H1 (cell line): ENCODE measurements around the gene APAF1. TPM values are rescaled to one million over a fixed set of nuclear protein-coding genes. Genes with fewer than 3 reads are reported as not detected.

Source experiments
- CTCF ChIA-PET: fragments of 300-600 bp; sonication (Branson Sonifier 250); formaldehyde crosslinking; loops from one replicate; lab custom pipeline; 2021; ENCODE audit not compliant: partially characterized antibody; lab: Charles Lee
- POLR2A ChIA-PET: fragments of 300-600 bp; sonication (Branson Sonifier 250); formaldehyde crosslinking; loops from one replicate; lab custom pipeline; 2021; ENCODE audit warnings: inconsistent platforms; ENCODE audit not compliant: partially characterized antibody; lab: Charles Lee
- DNase-seq, 2 experiments: peaks; one replicate each; pipeline versions ENCODE4 v3.0.0 to v3.0.0-alpha.2; 2010 to 2022; ENCODE audit warnings: low spot score in 2 of 2, low read depth in 1 of 2, mixed read lengths in 1 of 2
- FAIRE-seq: peaks from 2 replicates; lab custom pipeline; 2011; peaks lifted over from hg19 to GRCh38; lab: Jason Lieb, UNC
- H2AFZ ChIP-seq: 2 replicates; pipeline ENCODE4 v1.8.1; 2012; ENCODE audit warnings: low read length, inconsistent platforms
- H2AK5ac ChIP-seq: 2 replicates; pipeline ENCODE4 v1.6.1; 2013; ENCODE audit warnings: low read depth, low read length
- H2BK120ac ChIP-seq: replicated peaks from 2 replicates; pipeline ENCODE3; 2013; ENCODE audit warnings: low read depth, low read length, inconsistent platforms
- H2BK12ac ChIP-seq: 2 replicates; pipeline ENCODE4 v1.6.1; 2013; ENCODE audit warnings: low read depth, low read length
- H2BK15ac ChIP-seq: 2 replicates; pipeline ENCODE4 v1.6.1; 2013; ENCODE audit warnings: low read length
- H2BK20ac ChIP-seq: 2 replicates; pipeline ENCODE4 v1.6.1; 2013; ENCODE audit warnings: low read length
- H2BK5ac ChIP-seq: 2 replicates; pipeline ENCODE4 v1.6.1; 2013; ENCODE audit warnings: low read depth, low read length
- H3K14ac ChIP-seq: 2 replicates; pipeline ENCODE4 v1.6.1; 2013; ENCODE audit warnings: inconsistent platforms; ENCODE audit not compliant: insufficient read length
- H3K18ac ChIP-seq: 2 replicates; pipeline ENCODE4 v1.6.1; 2013; ENCODE audit warnings: low read length; ENCODE audit errors: extremely low read depth
- H3K23ac ChIP-seq: 2 replicates; pipeline ENCODE4 v1.6.1; 2013; ENCODE audit warnings: inconsistent platforms; ENCODE audit not compliant: insufficient read length
- H3K23me2 ChIP-seq: 2 replicates; pipeline ENCODE4 v1.6.1; 2013; ENCODE audit warnings: low read depth, low read length
- H3K27ac ChIP-seq: 2 replicates; pipeline ENCODE4 v1.6.1; 2011; ENCODE audit warnings: low read depth, low read length, inconsistent platforms
- H3K27me3 ChIP-seq, 4 experiments: replicated peaks in 1 of 4; 1 replicate in 1 of 4; 2 replicates in 3 of 4; pipeline versions ENCODE4 v1.6.1 to v1.8.1; 2011 to 2013; ENCODE audit warnings: low read length in 3 of 4, mild to moderate bottlenecking in 3 of 4, inconsistent platforms in 2 of 4, mixed read lengths in 2 of 4, moderate library complexity in 1 of 4; ENCODE audit not compliant: control insufficient read depth in 3 of 4, insufficient read depth in 3 of 4; ENCODE audit errors: extremely low read depth in 1 of 4
- H3K36me3 ChIP-seq, 4 experiments: 2 replicates each; pipeline versions ENCODE4 v1.6.1 to v1.8.1; 2011 to 2013; ENCODE audit warnings: mild to moderate bottlenecking in 4 of 4, low read length in 3 of 4, moderate library complexity in 2 of 4, control low read depth in 1 of 4, inconsistent platforms in 1 of 4; ENCODE audit not compliant: insufficient read depth in 4 of 4, control insufficient read depth in 2 of 4
- H3K4ac ChIP-seq: replicated peaks from 2 replicates; pipeline ENCODE3; 2013; ENCODE audit warnings: low read length, low read depth, mixed read lengths, inconsistent platforms; ENCODE audit not compliant: insufficient read length
- H3K4me1 ChIP-seq, 4 experiments: replicated peaks in 1 of 4; 1 replicate in 1 of 4; 2 replicates in 3 of 4; pipeline versions ENCODE4 v1.6.1 to v1.8.1; 2011 to 2013; ENCODE audit warnings: low read length in 3 of 4, inconsistent platforms in 2 of 4, mixed read lengths in 1 of 4; ENCODE audit not compliant: insufficient read depth in 4 of 4, control insufficient read depth in 3 of 4
- H3K4me2 ChIP-seq, 2 experiments: 2 replicates each; pipeline versions ENCODE4 v1.6.1 to v1.8.1; 2011 to 2013; ENCODE audit warnings: low read depth in 2 of 2, low read length in 2 of 2, control low read depth in 1 of 2, inconsistent platforms in 1 of 2, mild to moderate bottlenecking in 1 of 2; ENCODE audit not compliant: insufficient read depth in 1 of 2
- H3K4me3 ChIP-seq, 4 experiments: fragments of 200-600, 300-600 bp in 1 of 4; sonication (generic), shearing (Covaris generic), sonication (Bioruptor Twin) in 1 of 4; 2 replicates each; pipeline versions ENCODE4 v1.5.1 to v1.8.1; 2011 to 2016; ENCODE audit warnings: low read length in 4 of 4, low read depth in 3 of 4, control low read depth in 2 of 4, inconsistent platforms in 2 of 4, mild to moderate bottlenecking in 2 of 4, mixed read lengths in 1 of 4, moderate library complexity in 1 of 4; ENCODE audit not compliant: insufficient read depth in 2 of 4; ENCODE audit errors: extremely low read depth in 1 of 4
- H3K56ac ChIP-seq: replicated peaks from 2 replicates; pipeline ENCODE3; 2013; ENCODE audit warnings: low read depth, mild to moderate bottlenecking, mixed read lengths, low read length, inconsistent platforms; ENCODE audit not compliant: insufficient read length
- H3K79me1 ChIP-seq: 2 replicates; pipeline ENCODE4 v1.6.1; 2013; ENCODE audit warnings: low read depth, low read length, control low read depth
- H3K79me2 ChIP-seq, 2 experiments: 2 replicates each; pipeline versions ENCODE4 v1.6.1 to v1.8.1; 2012 to 2013; ENCODE audit warnings: low read length in 2 of 2, mild to moderate bottlenecking in 2 of 2, inconsistent platforms in 1 of 2; ENCODE audit not compliant: insufficient read depth in 2 of 2, control insufficient read depth in 1 of 2
- H3K9ac ChIP-seq, 4 experiments: replicated peaks in 1 of 4; 1 replicate in 1 of 4; 2 replicates in 3 of 4; pipeline versions ENCODE4 v1.6.1 to v1.8.1; 2011 to 2013; ENCODE audit warnings: low read depth in 3 of 4, low read length in 3 of 4, control low read depth in 2 of 4, mild to moderate bottlenecking in 2 of 4, moderate library complexity in 2 of 4, inconsistent platforms in 1 of 4; ENCODE audit errors: extremely low read depth in 1 of 4
- H3K9me3 ChIP-seq, 2 experiments: 2 replicates each; pipeline versions ENCODE4 v1.6.1 to v1.8.1; 2012 to 2013; ENCODE audit warnings: mild to moderate bottlenecking in 2 of 2, moderate library complexity in 2 of 2, control low read depth in 1 of 2, inconsistent platforms in 1 of 2, low read depth in 1 of 2, low read length in 1 of 2, mixed read lengths in 1 of 2; ENCODE audit not compliant: insufficient read depth in 2 of 2
- H4K20me1 ChIP-seq, 2 experiments: replicated peaks in 1 of 2; 2 replicates each; pipeline versions ENCODE3 to v1.8.1; 2011 to 2013; ENCODE audit warnings: inconsistent platforms in 2 of 2, low read length in 2 of 2, mild to moderate bottlenecking in 1 of 2; ENCODE audit not compliant: insufficient read depth in 2 of 2, control insufficient read depth in 1 of 2
- H4K5ac ChIP-seq: 2 replicates; pipeline ENCODE4 v1.6.1; 2013; ENCODE audit warnings: low read length, low read depth, mixed read lengths, inconsistent platforms; ENCODE audit not compliant: insufficient read length
- H4K8ac ChIP-seq: 2 replicates; pipeline ENCODE4 v1.8.0; 2013; ENCODE audit warnings: mild to moderate bottlenecking, moderate library complexity, low read length, inconsistent platforms; ENCODE audit not compliant: insufficient read depth; ENCODE audit errors: extremely low read depth
- H4K91ac ChIP-seq: replicated peaks from 2 replicates; pipeline ENCODE3; 2013; ENCODE audit warnings: low read length, mixed read lengths, inconsistent platforms; ENCODE audit not compliant: insufficient read length
- BRCA1 ChIP-seq: IDR thresholded peaks from 2 replicates; pipeline ENCODE4 v1.6.1; 2012; ENCODE audit warnings: low read depth, low read length, improper control_type of control experiment
- EP300 ChIP-seq, 2 experiments: IDR thresholded peaks; 1 replicate in 1 of 2; 2 replicates in 1 of 2; pipeline ENCODE4 v1.6.1; 2011 to 2012; ENCODE audit warnings: low read depth in 2 of 2, low read length in 2 of 2, mild to moderate bottlenecking in 2 of 2, borderline replicate concordance in 1 of 2, inconsistent platforms in 1 of 2, moderate library complexity in 1 of 2
- GTF2F1 ChIP-seq: IDR thresholded peaks from 2 replicates; pipeline ENCODE4 v1.6.1; 2012; ENCODE audit warnings: low read depth, low read length, improper control_type of control experiment, borderline replicate concordance
- WGBS, 2 experiments: shearing (Covaris generic) in 1 of 2; methylation state at CpG; one replicate each; pipeline versions ENCODE4 v1.1.6 to v1.1.7; 2013 to 2015; ENCODE audit warnings: low lambda C conversion rate in 2 of 2, mixed read lengths in 2 of 2, inconsistent platforms in 1 of 2, low coverage in 1 of 2, missing lambda C conversion rate in 1 of 2; ENCODE audit not compliant: insufficient replicate concordance in 2 of 2, insufficient coverage in 1 of 2, insufficient read length in 1 of 2; ENCODE audit errors: extremely low coverage in 1 of 2, missing lambda C conversion rate in 1 of 2; 5-methylcytosine and 5-hydroxymethylcytosine counted together
- polyA plus RNA-seq, 7 experiments: library from polyadenylated mRNA; depleted of rRNA in 3 of 7; stranded (reverse) in 5 of 7; unstranded in 2 of 7; fragments of >200 nt in 5 of 7; fragments of 200-250 nt in 2 of 7; gene quantifications; 1 replicate in 5 of 7; 2 replicates in 1 of 7; 4 replicates in 1 of 7; pipeline versions ENCODE4 v1.2.1 to v1.2.3, GENCODE V29; 2011 to 2013; ENCODE audit warnings: missing spikeins in 2 of 7, mixed read lengths in 2 of 7
- total RNA-seq: library from RNA; stranded (reverse); fragmentation: NEBNext Ultra II Directional; extraction: Animal tissue kit (Norgen Biotek cat#: 25700); gene quantifications from 2 replicates; pipeline ENCODE4 v1.2.1, GENCODE V29; 2021

The APAF1 gene
- total and polyA plus RNA-seq, 2 of the 8 experiments (the other 6 are each of a cell fraction or from before 2014, with no cell fraction given), result 4.7 to 22.6 TPM

DNA sequence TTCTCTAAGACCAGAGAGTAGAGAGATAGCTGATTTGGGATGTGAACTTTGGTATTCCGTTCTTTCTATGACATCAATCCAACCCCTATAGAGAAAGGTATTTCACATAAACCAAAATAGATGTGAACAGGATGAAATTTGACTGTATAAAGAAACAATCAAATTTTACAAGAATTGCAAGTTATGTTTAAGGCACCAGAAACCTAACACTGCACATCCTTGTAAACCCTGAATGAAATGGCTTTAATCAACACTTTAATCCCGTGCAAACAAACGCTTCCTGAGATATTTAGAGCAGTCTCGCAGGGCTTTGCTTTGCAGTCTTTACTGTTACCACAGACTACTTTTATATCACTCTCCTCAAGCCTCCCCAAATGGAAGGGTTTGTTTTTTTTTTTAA, 125.1 kb downstream of the APAF1 start:
- no peak overlapping the region for H3K4me3 ChIP-seq
- H2BK20ac ChIP-seq, result no peak overlapping the region
- H3K4me1 ChIP-seq, result no peaks in the 10 kb centered on the region
- H3K23ac ChIP-seq, result no peak overlapping the region
- no peak overlapping the region for H3K56ac ChIP-seq
- H2BK120ac ChIP-seq, result no peak overlapping the region
- H2BK12ac ChIP-seq, result no peak overlapping the region
- H3K36me3 ChIP-seq, result no peaks in the 10 kb centered on the region; a peak in 1 of 8 replicates
- no peaks in the 10 kb centered on the region for H4K20me1 ChIP-seq
- H4K91ac ChIP-seq, result no peak overlapping the region
- no peak overlapping the region for H3K18ac ChIP-seq
- no peak overlapping the region for H2BK5ac ChIP-seq
- POLR2A ChIA-PET, result no interaction called here
- FAIRE-seq (no peak), DNase-seq (no peak)
- no peak overlapping the region for H3K4ac ChIP-seq
- WGBS, 2 experiments, result 97% methylated on average over 4 of the region's 4 CpGs; no CpG with 5 or more reads in 1 of the 2 experiments
- no peaks in the 10 kb centered on the region for H3K27me3 ChIP-seq
- TF ChIP-seq GTF2F1 (no peak), BRCA1 (no peak), EP300 (IDR thresholded peaks at IDR 0.05; ENCODE audit: borderline replicate concordance in 1 of 2, low read depth in 2 of 2, low read length in 2 of 2) (no peak)
- no peak overlapping the region for H3K4me2 ChIP-seq
- H3K23me2 ChIP-seq, result no peaks in the 10 kb centered on the region
- H2AK5ac ChIP-seq, result no peak overlapping the region
- H3K79me1 ChIP-seq, result no peaks in the 10 kb centered on the region
- CTCF ChIA-PET, result interaction anchor here (0.5 to 2.7 kb wide), 5 partner anchors 27 to 170 kb away, joined by 3 to 10 read pairs (median 3); no protein-coding TSS in a partner anchor
- 0 out of 4 replicates have a peak, but pooled peaks cover 0 to 6% of the 10 kb centered on the region in 2 experiments for H3K9me3 ChIP-seq
- no peaks in the 10 kb centered on the region for H3K79me2 ChIP-seq
- H3K27ac ChIP-seq, result no peak overlapping the region
- no peak overlapping the region for H4K5ac ChIP-seq
- H2BK15ac ChIP-seq, result no peak overlapping the region
- no peak overlapping the region for H3K9ac ChIP-seq
- H4K8ac ChIP-seq, result no peak overlapping the region
- H2AFZ ChIP-seq, result no peak overlapping the region
- H3K14ac ChIP-seq, result no peak overlapping the region
